Inflammatory macrophage treated with lipopolysaccharide for 4 hours (primary cell): ENCODE results near the gene FTH1.

Experiments used
- DNase-seq: peaks from one replicate; pipeline ENCODE4 v3.0.0-alpha.2; 2020

Gene FTH1

DNA sequence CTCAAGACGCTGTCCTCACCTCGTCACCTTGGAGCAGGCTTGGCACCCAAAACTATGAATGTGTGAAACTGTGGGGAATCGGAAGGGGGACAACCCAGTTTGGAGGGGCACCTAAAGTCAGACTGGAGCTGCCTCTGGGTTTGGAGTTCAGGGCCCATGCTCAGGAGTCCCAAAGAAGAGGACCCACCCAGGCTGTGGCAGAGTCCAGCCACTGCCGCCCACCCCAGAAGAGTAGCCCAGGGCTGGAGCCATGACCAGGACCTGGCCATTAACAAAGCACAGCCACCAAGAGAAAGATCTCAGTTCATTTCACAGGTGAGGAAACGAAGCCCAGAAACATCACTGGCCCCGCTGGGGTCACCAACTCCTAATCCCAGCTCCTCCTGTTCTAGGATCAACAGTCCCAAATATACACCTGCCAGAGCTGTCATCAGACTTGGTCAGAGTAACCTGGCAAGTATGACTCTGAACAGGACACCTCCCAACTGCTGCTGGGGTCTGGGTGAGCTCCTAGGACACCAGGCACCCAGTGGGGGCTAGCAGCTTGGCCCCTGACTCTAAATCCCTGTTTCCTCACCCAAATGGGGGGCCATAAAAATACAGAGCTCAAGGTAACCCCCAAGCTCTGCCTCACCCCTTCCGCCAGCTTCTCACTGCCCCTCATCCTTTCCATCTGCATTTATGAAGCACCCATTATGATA is 52.8 kb downstream of the FTH1 start:
- DNase-seq, result no peak
